BE2C (cell line): ENCODE data around the gene BTN3A1.
"Not testable (repeated sequence)": the region's sequence is repeated elsewhere in the genome, so short reads cannot be mapped to it uniquely, and the experiment has no call there.

ENCODE experiments used
- DNase-seq: peaks from one replicate; pipeline ENCODE4 v3.0.0-alpha.2; 2020
- H3K27me3 ChIP-seq: fragments of 250-450 bp; sonication (Bioruptor Pico); 2 replicates; pipeline ENCODE4 v1.5.1; 2020; ENCODE audit warnings: mild to moderate bottlenecking
- H3K36me3 ChIP-seq: fragments of 250-450 bp; sonication (Bioruptor Pico); 2 replicates; pipeline ENCODE4 v1.5.1; 2020; ENCODE audit warnings: mild to moderate bottlenecking
- H3K4me1 ChIP-seq: fragments of 250-450 bp; sonication (Bioruptor Pico); 2 replicates; pipeline ENCODE4 v1.5.1; 2020
- H3K4me3 ChIP-seq: 2 replicates; pipeline ENCODE4 v1.5.1; 2011; ENCODE audit warnings: low read depth, low read length
- H3K9me3 ChIP-seq: fragments of 250-450 bp; sonication (Bioruptor Pico); 2 replicates; pipeline ENCODE4 v1.5.1; 2020
- TF ChIP-seq, protein P1 (sequence below): IDR thresholded peaks from 2 replicates; pipeline ENCODE4 v1.5.1; 2012; ENCODE audit warnings: mild to moderate bottlenecking, low read depth, low read length

BTN3A1 gene

DNA sequence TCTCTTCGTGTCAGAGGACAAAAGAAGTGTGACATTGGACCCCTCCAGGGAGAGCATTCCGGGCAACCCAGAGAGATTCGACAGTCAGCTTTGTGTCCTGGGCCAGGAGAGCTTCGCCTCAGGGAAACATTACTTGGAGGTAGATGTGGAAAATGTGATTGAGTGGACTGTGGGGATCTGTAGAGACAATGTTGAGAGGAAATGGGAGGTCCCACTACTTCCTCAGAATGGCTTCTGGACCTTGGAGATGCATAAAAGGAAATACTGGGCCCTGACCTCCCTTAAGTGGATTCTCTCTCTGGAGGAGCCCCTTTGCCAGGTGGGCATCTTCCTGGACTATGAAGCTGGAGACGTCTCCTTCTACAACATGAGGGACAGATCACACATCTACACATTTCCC, 28.7 kb downstream of the BTN3A1 start:
- no peaks in the 10 kb centered on the region for H3K4me1 ChIP-seq
- no peak overlapping the region for H3K4me3 ChIP-seq
- no peaks in the 10 kb centered on the region for H3K27me3 ChIP-seq
- no peak for DNase-seq
- no peaks in the 10 kb centered on the region for H3K36me3 ChIP-seq
- TF ChIP-seq, protein P1, sequence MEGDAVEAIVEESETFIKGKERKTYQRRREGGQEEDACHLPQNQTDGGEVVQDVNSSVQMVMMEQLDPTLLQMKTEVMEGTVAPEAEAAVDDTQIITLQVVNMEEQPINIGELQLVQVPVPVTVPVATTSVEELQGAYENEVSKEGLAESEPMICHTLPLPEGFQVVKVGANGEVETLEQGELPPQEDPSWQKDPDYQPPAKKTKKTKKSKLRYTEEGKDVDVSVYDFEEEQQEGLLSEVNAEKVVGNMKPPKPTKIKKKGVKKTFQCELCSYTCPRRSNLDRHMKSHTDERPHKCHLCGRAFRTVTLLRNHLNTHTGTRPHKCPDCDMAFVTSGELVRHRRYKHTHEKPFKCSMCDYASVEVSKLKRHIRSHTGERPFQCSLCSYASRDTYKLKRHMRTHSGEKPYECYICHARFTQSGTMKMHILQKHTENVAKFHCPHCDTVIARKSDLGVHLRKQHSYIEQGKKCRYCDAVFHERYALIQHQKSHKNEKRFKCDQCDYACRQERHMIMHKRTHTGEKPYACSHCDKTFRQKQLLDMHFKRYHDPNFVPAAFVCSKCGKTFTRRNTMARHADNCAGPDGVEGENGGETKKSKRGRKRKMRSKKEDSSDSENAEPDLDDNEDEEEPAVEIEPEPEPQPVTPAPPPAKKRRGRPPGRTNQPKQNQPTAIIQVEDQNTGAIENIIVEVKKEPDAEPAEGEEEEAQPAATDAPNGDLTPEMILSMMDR: no peak
- no peaks in the 10 kb centered on the region; the same call in 1 of the 2 replicates for H3K9me3 ChIP-seq

DNA sequence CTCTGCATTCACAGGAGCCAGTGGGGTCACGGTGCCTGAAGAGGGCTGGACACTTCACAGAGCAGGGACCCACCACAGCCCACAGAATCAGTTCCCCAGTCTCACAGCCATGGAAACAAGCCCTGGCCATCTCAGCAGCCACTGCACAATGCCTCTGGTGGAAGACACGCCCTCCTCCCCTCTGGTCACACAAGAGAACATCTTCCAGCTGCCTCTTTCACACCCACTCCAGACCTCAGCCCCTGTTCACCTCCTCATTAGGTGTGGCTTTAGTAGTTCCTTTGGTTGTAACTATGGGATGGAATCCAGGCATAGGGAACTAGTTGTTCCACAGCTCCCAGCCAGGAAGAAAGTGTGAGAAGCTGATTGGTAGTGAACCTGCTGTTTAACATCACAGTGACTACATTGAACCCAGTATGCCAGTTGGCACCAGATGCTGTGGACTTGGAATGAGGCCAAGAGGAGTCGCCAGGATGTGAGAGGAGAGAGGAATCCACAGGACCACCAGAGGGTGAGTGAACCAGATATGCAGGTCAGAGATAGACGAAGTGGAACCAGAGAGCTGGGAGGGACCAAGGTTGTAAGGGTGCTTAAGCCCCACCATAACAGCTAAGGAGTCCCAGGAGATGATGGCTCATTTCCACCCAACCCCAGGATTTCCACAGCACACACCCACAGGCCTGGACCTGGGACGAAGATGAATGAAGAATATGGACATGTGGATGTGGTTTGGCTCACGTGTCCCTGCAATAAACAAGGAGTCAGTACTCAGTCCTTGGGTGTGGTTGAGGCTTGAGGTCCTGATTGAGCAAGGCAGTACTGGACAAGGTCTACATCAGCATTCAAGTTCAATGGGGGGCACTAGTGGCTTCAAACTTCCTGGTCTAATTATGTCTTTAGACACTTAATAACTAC, 29.4 kb downstream of the BTN3A1 start:
- TF ChIP-seq, protein P1: no peak
- Histone ChIP-seq H3K36me3 (no peaks in the 10 kb centered on the region), H3K9me3 (no peaks in the 10 kb centered on the region; the same call in 1 of the 2 replicates), H3K4me3 (no peak overlapping the region), H3K27me3 (no peaks in the 10 kb centered on the region), H3K4me1 (no peaks in the 10 kb centered on the region)
- peak; percentile 25 for DNase-seq

DNA sequence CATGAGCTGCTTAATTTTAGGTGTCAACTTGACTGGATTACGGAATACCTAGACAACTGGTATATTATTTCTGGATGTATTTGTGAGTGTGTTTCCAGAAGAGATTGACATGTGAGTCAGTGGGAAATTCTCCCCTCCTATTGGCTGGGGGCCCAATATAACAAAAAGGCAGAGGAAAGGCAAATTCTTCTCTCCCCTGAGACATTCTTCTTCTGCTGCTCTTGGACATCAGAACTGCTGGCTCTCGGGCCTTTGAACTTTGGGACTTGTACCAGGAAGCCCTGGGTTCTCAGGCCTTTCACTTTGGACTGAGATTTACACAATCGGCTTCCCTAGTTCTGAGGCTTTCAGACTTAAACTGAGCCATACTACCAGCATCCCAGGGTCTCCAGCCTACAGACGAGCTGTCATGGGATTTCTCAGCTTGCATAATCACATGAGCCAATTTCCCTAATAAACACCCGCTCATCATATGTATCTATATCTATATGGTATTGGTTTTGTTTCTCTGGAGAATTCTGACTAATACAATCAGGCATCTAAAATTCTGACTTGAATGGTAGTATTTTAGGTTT, 30.6 kb downstream of the BTN3A1 start:
- Histone ChIP-seq H3K9me3 (no peaks in the 10 kb centered on the region; the same call in 1 of the 2 replicates), H3K36me3 (no peaks in the 10 kb centered on the region), H3K4me1 (no peaks in the 10 kb centered on the region), H3K27me3 (no peaks in the 10 kb centered on the region), H3K4me3 (no peak overlapping the region)
- DNase-seq: no peak
- TF ChIP-seq, protein P1: no peak

DNA sequence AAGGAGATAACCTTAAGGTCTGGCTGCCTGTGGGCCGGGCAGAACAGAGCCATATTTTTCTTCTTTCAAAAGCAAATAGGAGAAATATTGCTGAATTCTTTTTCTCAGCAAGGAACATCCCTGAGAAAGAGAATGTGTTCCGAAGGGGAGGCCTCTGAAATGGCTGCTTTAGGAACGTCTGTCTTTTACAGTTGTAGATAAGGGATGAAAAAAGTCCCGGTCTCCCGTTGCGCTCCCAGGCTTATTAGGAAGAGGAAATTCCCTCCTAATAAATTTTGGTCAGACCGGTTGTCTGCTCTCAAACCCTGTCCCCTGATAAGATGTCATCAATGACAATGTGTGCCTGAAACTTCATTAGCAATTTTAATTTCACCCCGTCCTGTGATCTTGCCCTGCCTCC, 31.6 kb downstream of the BTN3A1 start:
- not testable (repeated sequence) for H3K4me1 ChIP-seq

GRCh38 chr6:26436018-26436417, 33.9 kb downstream of the BTN3A1 start:
- TF ChIP-seq, protein P1: no peak
- no peaks in the 10 kb centered on the region; the same call in 1 of the 2 replicates for H3K9me3 ChIP-seq
- no peaks in the 10 kb centered on the region for H3K27me3 ChIP-seq
- no peaks in the 10 kb centered on the region for H3K36me3 ChIP-seq
- H3K4me1 ChIP-seq: peaks cover 11% of the 10 kb centered on the region
- DNase-seq: no peak
- H3K4me3 ChIP-seq: no peak overlapping the region

More for the DNA sequence above, 31.6 kb downstream of the BTN3A1 start:
- H3K9me3 ChIP-seq, H3K27me3 ChIP-seq, H3K36me3 ChIP-seq, DNase-seq, H3K4me3 ChIP-seq: not testable (repeated sequence)

- H3K27me3 ChIP-seq: no peaks in the 10 kb centered on the region
- no peak for DNase-seq
- peaks cover 11% of the 10 kb centered on the region for H3K4me1 ChIP-seq
- no peaks in the 10 kb centered on the region for H3K36me3 ChIP-seq
- TF ChIP-seq, protein P1: no peak
- no peaks in the 10 kb centered on the region; the same call in 1 of the 2 replicates for H3K9me3 ChIP-seq
- H3K4me3 ChIP-seq: no peak overlapping the region
Observed at GRCh38 chr6:26437550-26437949, 35.5 kb downstream of the BTN3A1 start.
